CD4-positive, alpha-beta T cell treated with Interleukin-1 beta for 1 hour (primary cell): ENCODE measurements around the gene PPM1K.
"Not testable (repeated sequence)": the region's sequence is repeated elsewhere in the genome, so short reads cannot be mapped to it uniquely, and the experiment has no call there.

Experiments
- DNase-seq, 2 donors: peaks; one replicate each; pipeline ENCODE4 v3.0.0-alpha.2; 2020 to 2022

PPM1K gene

GRCh38 chr4:88284439-88285234 is at the start of gene PPM1K:
Gene PPM1K (minus strand): TSS chr4:88284561. CDS start chr4:88278583, 5,978 bp downstream.
- DNase-seq: peak; percentile 99

- DNase-seq: no peak
These were observed 49.5 kb upstream of the PPM1K start for GRCh38 chr4:88333741-88334405.

DNA sequence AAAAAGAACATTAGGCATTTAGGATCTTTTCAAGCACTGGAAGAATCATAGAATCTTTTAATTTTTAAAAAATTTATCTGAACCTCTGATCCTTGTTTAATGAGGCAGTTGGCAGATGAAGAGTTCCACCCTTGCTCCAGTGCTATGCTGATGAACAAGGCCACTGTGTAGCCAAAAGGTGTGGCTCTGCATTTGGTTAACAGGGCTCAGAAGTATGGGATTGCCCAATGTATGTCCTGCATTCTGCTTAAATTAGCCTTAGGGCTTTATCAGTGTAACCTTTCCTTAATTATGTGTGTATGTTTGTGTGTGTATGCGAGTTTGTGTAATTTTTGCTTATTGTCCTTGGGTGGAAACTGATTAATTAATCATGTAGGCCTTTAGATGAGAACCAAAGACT is 43.3 kb upstream of the PPM1K start:
- no peak for DNase-seq

DNA sequence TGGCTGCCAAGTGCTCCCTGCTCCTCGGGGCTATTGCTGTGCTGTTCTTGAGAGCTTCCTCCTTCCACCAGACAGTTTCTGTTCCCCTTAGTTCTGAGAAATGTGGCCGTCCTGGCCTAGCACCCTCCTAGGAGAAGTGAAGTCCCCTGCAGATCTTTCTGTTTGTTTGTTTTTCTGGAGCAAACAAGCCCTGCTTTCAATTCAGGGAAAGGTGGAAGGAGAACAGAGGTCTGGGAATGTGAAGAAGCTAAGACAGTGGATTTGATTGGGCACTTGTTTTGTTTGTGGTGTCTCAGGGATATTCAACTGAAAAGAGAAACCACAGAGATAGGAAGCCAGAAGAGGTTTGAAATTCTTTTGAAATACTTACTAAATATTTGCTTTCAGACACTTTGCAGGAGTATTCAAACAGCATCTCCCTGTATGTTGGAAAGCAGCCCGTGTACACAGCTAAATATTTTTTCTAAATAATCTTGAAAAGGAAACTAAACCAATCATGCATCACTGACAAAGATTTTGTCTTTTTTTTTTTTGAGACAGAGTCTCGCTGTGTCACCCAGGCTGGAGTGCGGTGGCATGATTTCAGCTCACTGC is 36.5 kb upstream of the PPM1K start:
- DNase-seq: peak; percentile 17 to 52

GRCh38 chr4:88320224-88320779 is 35.9 kb upstream of the PPM1K start:
- no peak for DNase-seq

- DNase-seq: no peak
These were observed 34.5 kb upstream of the PPM1K start for GRCh38 chr4:88318751-88319350.

GRCh38 chr4:88315460-88316017 is 31.2 kb upstream of the PPM1K start:
- DNase-seq: no peak

DNA sequence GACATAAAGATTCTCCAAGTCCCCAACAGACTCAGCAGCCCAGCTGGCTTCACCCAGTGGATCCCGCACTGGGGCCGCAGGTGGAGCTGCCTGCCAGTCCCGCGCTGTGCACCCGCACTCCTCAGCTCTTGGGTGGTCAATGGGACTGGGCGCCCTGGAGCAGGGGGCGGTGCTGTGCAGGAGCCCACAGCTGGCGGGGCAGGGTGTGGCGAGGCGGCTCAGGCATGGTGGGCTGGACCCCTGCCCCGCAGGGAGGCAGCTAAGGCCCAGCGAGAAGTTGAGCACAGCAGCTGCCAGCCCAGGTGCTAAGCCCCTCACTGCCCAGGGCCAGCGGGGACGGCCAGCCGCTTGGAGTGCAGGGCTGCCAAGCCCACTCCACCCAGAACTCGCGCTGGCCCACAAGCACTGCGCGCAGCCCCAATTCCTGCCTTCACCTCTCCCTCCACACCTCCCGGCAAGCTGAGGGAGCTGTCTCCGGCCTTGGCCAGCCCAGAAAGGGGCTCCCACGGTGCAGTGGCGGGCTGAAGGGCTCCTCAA is 28.8 kb upstream of the PPM1K start:
- DNase-seq: not testable (repeated sequence)

- no peak for DNase-seq
These were observed 24.2 kb upstream of the PPM1K start for GRCh38 chr4:88308587-88308986.

DNA sequence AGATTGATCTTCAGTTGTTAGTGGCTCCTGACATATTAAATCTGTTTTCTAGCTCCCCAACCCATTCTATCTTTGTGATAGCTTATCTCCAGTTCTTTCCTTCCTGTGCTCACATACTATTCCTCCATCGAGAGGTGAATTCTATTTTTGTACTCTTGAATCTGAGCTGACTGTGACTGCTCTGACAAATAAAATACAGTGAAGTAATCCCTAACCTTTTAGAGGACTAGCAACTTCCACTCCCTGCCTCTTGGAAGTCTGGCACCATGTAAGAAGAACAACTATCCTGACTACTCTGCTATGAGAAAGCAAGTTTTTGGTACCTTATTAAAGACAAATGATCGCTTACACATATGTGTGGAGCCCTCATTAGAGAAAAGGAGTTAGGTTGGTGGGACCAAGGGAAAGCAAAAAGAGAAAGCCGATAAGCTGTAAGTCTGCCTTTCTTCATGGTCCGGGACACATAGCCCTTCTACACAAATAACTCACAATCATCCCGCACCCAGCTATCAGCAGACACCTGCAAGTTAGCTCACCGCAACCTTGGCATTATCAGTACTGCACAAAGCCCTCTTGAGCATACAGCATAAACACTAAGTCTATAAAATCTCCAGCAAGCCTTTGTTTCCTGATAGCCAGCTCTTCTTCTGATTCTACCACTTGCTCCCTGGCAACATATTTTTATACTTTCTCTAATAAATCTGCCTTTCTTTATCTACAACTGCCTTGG is 13.5 kb upstream of the PPM1K start:
- DNase-seq: no peak

DNA sequence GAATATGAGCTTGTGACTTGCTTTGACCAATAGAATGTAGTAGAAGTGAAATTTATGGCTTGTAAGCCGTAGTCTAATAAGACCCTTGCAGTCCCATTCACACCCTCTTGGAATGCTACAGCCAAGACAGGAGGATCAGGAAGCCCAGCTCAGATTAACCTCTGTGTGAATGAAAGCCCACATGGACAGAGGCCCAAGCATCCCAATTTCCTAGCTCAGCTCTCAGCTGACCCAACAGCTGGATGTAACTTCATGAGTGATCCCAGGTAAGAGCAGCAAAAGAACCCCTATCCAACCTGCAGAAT is 12.8 kb upstream of the PPM1K start:
- no peak for DNase-seq

DNA sequence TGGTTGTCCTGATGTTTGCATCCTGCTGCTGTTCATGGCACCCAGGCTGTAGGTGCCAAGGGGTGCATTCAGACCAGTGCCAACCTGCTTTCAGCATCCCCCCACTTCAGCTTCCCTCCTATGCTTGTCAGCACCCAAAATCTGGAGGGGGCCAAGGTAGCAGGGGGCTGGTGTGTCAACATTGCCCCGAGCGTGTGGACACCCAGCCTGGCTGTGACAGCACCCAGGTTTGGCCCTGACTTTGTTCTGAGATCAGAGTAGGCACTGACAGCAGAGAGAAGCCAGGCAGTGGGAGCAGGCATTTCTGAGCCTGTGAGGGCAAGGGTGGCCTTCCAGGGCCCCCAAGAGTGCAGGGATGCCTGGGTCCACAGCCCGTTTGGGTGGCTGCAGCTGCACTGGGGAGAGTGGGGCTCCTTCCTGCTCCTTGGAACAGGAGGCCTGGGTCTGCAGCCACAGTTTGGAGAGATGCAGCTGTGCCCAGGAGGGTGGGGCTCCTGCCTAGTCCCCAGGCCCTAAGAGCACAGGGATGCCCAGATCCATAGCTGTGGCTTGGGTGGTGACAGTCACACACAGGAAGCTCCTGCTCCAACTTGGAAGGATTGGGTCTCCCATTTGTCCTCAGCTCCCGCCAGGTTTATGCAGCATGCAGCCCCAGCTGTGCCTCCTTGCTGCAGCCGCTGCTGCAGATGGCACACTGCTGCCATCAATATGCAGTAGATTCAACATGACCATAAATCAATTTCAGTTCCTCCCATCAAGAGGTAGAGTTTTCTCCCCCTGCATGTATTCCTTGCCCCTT is 12.3 kb upstream of the PPM1K start:
- no peak for DNase-seq

DNA sequence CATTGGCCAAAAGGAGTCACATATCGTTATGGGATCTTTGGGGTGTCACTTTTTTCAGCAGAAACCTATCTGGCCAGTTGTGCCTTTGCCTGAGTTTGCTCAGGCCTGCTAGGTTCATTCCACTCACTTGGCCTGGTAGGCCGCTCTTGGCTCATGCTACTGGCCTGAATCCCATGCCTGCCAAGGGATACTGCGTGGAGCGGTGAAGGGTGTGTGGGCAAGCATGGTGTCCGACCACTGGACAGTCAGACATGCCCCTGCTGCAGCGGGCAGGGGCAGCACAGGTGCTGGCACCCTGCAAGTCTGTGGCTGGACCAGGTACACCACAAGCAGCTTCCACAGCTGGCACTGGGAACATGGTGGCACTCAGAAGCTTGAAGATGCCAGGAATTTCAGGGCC is 11.3 kb upstream of the PPM1K start:
- DNase-seq: no peak

DNA sequence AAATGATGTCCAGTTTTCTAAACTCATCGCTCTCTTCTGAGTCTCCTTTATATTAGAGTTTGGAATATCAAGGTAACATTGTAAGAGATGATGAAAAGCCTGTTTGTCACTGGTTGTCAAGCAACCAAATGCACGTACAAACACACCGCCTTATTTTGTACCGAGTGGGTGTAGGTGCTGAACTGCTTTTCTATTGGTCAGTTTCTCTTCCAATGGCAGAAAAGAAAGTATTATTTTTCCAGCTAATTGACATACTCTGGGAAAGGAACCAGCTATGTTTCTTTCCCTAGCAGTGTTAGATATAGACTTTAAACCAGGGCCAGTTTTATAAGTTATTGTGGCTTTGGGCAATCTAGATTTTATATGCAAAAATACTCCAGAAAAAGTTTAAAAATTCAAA is 6.6 kb upstream of the PPM1K start:
- DNase-seq: no peak

DNA sequence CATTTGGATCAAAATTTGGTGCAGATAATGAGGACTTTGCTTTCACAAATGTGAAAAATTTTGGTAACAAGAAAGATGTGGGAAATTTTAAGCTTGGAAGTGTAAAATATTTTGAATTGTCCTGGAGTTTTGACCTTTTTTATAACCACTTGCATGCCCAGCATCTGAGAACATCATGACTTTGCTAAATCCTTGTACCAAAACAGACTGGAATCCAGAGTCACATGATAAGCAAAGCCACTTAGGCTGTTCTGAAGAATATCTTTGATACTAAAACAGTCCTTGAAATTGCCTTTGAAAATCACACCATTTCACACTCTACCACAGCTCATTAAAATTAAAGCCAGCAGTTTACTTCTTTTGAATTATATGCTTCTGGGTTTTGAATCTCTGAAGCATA is 2.5 kb upstream of the PPM1K start:
- DNase-seq: no peak

- DNase-seq: no peak
These were observed 883 bp upstream of the PPM1K start for GRCh38 chr4:88285235-88285653.

- peak; percentile 53 to 75 for DNase-seq
These were observed 511 bp downstream of the PPM1K start for GRCh38 chr4:88283661-88284438.

GRCh38 chr4:88280228-88280795 is 4.0 kb downstream of the PPM1K start:
- no peak for DNase-seq

GRCh38 chr4:88277711-88278225 is 6.6 kb downstream of the PPM1K start:
- no peak for DNase-seq
